CD4-positive, alpha-beta T cell treated with Interleukin-17A for 4 hours (primary cell): ENCODE results near the gene PRSS21.

Experiments
- DNase-seq: peaks from one replicate; pipeline ENCODE4 v3.0.0-alpha.2; 2020; ENCODE audit warnings: mixed read lengths

The PRSS21 gene

DNA sequence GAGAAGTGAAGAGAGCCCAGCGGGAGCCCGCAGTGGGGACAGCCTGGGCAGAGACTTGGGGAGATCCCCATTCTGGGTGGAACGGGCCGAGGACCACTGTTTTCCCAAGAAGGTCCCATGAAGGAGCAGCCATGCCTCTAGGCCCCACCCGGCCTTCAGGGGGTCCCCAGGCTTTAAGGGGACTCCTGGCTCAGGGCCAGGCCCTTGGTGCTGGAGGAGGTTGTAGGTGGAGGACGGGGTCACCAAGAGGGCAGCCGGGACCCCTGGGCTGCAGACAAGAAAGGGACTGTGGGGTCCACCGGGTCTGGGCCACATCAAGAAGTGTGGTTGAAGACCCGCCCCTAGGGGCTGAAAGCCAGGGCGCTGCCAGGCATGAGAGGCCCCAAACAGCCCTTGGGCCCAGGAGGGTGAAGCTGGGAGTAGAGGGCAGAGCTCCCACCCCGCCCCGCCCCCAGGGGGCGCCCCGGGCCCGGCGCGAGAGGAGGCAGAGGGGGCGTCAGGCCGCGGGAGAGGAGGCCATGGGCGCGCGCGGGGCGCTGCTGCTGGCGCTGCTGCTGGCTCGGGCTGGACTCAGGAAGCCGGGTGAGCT lies at the start of gene PRSS21:
TSS of gene PRSS21 (plus strand) at position 487 of the 589 bp plus-strand sequence. CDS start at position 519, 32 bp downstream.
- DNase-seq = peak; percentile 53

DNA sequence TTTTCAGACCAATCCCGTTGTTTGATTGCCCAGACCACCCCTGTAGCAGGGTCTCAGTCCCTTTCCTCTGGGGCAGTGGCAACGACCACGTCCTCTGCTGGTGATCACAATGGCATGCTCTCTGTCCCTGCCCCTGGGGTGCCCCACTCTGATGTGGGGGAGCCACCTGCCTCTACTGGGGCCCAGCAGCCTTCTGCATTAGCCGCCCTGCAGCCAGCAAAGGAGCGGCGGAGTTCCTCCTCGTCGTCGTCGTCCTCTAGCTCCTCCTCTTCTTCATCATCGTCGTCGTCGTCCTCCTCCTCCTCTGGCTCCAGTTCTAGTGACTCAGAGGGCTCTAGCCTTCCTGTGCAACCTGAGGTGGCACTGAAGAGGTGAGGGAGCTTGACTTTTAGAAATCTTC lies 49.1 kb upstream of the PRSS21 start:
- no peak for DNase-seq

DNA sequence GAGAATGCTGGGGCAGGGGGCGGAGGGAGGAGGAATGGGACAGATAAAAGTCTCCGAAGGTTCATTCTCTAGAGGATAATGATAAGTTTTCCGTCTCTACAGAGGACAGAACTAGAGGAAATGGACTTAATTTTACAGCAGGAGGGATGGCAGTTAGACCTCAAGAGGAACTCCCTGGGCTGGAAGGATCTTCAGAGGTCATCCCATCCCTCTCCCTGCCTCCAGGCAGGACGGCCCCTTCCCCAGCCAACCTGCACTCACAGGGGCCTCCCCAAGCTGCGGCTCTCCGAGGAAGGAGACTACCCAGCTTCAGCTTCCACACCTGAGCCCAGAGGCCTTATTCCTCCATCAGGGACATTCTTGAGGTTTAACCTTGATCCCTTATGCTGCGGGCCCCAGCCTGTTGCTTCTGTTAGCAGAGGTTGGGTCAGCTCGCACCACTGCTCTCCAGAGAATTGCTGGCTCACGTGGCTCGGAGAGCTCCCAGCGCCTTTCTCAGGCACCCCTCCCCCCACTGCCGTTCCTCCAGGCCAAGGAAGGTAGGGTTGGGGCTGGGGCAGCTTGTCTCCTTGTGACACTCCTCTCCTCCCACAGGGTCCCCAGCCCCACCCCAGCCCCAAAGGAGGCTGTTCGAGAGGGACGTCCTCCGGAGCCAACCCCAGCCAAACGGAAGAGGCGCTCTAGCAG lies 48.5 kb upstream of the PRSS21 start:
- no peak for DNase-seq

DNA sequence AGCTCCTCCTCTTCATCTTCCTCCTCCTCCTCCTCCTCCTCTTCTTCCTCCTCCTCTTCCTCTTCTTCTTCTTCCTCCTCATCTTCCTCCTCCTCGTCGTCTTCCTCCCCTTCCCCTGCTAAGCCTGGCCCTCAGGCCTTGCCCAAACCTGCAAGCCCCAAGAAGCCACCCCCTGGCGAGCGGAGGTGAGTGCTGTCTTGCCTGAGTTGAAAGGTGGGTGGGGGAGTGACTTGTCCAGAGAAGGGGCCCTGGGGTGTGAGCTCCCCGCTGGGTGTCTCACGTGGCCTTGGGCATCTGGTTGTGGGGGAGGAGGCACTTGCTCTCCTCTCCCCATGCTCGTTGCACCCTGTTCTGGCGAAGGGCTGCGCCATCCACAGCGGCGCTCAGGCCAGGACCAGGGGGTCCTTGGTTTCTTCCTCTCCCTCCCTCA lies 47.9 kb upstream of the PRSS21 start:
- no peak for DNase-seq

DNA sequence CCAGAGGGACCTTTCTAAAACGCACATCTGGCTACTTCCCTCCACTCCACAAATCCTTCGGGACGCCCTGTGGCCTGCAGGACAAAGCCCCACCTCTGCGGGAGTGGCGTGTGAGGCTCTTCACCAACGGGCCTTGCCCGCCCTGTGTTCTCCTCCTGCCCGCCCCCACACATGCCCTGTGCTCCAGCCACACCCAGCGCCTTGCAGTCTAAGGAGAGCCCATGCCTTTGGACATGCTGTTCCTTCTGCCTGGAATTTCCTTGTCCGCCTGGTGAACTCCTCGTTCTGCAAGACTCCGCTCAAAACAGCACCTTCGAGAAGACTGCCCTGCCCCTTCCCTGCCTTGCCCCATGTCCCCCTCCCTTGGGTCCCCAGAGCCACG lies 47.4 kb upstream of the PRSS21 start:
- no peak for DNase-seq

GRCh38 chr16:2770057-2770951 lies 46.7 kb upstream of the PRSS21 start:
- DNase-seq = no peak

DNA sequence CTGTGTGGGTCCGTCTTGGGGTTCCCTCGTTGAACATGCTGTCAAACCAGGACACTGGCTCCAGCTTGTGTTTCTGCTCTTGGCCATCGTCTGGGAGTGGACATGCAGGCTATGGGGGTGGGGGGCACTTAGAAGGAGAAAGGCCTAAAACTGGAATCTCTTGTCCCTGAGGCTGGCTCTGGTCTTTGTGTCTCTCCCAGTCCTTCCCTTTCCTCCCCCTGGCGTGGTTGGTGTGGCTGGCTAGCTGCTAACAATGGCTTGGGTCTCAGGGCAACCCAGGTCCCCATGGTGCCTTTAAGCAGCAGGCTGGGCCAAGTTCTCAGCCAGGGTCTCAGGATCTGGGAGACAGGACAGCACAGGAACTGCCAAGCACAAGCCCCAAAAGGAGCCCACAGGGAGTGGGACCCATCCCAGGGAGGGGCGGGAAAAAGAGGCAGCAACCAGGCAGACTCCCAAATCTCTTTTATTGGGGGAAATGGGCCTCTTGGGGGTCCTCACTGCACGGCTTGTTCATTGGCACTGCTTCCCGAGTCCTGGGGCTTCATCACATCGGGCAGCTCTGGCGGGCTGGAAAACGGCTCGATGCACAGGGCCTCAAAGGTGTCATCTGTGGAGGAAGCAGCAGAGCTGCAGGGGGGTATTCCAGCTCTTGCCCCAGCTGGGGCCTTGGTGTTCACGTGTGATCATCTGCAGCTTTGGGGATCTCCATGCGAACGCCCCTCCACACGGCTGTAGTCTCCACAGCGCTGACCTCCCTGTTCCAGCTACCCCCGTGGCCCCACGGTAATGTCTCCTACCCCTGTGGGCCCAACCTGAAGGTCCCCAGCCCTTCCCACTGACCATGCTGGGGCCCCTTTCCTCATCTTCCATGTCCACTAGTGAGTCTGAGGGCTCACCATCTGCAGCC lies 45.3 kb upstream of the PRSS21 start:
- DNase-seq = no peak

DNA sequence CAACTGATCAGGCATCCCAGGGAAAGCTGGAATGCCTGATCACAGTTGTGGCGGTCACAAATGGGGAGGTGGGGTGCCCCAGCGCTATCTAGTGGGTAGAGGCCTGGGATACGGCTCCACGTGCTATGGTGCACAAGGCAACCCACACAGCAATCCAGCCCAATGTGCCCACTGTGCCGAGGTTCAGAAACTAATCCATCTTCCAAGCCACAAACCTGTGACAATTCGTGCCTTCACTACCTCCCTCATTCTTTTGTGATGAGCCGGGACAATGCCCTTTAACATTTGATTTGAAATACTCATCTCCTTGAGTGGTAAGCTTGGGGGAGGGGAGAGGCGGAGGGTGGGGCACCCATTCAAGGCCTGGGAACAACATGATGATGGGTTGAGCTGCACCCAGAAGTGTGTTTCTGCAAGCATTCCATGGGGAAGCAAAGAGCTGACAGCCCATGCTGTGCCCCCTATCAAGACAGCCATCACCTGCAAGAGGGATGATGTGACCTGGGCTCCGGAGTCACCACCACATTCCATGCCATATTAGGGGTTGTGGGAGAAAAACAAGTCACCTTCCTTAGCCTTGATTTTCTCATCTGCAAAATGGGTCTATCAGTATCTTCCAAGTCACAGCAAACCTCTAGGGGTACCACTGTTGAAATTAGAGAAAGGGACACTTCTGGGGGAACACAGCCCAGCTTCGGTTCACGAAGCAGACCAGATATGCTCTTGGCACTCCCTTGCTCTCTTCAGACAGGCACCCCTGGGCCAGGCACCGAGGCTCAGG lies 43.7 kb upstream of the PRSS21 start:
- no peak for DNase-seq

DNA sequence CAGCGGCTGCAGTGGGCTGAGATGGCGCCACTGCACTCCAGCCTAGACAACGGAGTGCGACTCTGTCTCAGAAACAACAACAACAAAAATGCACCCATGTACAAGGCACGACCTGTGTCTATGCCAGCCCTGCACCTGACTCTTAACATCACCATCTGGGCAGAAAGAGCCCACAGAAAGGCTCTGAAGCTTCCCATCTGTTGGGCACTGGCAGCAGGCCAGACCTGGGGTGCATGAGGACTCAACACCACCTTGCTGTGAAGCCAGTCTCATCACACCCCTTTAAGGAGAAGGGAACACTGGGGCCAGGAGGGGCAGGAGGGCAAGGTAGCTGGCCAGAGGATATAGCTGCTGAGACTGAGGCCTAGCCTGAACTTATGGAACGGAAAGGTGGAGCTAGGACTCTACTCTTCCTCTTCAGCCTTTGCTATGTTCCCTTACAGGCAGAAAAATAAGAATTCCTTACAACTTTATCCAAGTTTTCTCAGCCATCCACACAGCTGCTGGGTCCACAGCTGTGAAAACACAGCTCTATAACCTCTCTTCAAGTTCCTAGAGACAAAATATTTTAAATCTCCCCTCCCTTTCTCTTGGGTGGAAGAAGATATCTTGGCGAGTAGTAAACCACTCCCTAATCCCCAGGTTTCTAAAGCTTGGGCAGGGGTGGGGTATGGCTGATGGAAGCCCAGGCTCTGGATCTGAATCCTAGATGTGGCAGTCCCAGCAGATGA lies 42.7 kb upstream of the PRSS21 start:
- DNase-seq = no peak

DNA sequence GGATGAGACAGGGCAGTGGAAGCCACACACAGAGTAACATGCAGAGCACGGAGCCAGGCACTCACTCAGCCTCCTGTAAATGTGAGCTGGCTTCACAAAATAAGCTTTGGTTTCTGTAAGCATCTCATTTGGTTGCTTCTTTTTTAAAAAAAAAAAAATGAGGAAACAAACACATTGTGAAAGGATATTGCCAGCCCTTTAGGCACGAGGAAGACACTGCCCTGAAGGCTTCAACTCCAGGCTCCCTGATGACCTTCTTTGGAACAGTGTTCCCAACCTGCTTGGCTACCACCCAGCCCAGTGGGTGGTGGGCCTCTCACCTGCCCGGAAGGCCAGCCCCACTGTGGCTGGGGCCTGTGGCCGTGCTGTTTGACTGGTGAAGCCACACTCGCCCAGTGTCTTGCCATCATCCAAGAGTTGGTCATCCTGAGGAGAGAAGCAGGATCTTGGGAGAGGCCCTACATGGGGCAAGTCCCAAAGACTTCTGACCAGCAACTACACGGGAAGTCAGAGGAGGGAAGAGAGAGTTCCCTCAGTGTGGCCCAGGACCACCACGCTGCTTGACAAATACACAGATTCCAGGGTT lies 41.8 kb upstream of the PRSS21 start:
- no peak for DNase-seq

- no peak for DNase-seq
These were observed 41.1 kb upstream of the PRSS21 start for GRCh38 chr16:2775765-2776499.

DNA sequence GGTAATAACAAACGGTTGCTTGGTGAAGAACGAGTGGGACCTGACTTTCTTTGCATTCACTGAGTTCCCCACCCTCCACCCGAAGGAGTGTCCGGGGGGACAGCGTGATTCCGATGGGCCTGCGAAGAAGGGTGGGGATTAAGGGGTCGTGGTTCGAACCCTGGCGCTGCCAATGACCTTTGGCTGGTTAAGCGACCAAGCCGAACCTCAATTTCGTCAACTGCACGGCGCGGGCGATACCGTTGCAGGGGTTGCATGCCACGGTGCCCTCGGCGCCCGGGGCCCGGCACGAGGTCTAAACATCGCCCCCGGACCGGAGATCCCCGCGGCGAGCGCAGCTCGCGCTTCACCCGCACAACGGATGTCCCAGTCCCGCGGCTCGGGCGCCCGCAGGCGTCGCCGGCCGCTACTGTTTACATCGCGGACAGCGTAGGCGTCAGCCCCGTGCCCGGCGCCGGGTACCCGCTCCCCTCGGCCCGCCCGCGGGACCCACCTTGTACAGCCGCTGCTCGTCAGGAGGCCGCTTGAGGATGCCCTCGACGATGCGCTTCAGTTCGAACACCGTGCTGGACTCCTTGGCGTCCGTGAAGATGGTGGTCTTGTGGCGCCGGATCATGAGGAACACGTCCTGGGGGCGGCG lies 40.4 kb upstream of the PRSS21 start:
- no peak for DNase-seq

DNA sequence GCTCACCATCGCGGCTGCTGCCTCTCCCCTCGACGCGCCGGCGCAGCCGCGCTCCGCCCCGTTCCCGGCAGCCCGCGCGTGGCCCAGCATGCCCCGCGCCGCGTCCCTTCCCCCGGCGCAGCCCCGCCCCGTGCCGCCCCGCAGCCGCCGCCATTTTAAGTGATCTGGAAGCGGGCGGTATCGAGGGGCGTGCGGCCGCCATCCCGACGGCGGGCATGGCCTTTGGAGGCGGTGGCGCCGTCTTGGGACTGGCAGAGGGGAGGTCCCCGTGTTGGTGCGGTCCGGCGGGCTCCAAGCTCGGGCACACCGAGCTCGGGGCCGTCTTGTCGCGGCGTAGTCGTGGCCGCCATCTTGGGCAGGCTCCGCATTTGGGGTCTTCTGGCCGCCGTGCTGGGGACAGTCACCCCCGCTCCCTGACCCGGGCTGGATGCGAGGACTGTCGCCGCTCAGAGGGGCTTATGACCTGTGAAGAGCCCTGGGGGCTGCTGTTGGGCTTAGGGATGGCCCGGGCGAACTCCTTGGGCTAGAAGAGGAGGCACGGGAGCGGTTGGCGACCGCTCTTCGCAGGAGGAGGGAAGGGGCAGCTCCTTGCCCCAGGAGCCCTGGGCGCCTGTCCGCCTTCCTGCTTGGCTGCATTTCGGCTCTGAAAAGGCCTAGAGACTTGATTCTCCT lies 39.7 kb upstream of the PRSS21 start, which contains the start of gene ELOB:
TSS of gene ELOB (minus strand) at position 50 of the 672 bp plus-strand sequence. CDS start at position 9, 41 bp downstream.
- peak; percentile 91 for DNase-seq

DNA sequence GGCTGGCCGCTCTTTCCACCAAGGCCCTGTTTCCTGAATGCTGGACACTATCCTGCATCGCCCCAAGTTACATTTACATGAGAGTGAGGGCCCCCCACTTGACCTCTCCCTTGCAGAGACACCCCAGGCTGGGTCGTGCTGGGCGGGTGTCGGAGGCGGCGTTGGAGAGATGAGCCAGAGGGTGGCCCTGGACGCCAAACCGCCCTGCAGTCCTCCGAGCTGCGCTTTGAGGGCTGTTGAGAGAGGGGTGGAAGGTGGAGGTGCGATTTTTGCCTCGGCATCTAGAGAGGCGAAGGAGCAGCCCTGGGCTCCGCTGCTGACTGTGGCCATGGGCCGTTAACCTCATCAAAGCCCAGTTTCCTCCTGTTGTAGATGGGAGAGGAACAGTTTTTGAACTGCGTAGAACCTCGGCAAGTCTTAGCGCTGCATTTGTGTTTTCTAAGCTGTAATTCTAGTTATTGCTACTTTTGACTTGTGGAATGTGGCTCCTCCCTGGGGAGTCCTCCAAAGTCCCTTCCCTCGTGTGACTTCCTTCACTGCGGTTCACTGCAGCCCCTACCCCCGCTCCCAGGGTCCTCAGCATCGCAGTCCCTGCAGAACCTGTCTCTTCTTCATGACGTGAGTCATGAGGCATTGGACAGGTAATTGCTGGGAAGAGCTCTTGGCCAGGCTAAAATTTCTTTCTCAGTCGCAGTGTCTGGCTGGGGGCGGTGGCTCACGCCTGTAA lies 39.0 kb upstream of the PRSS21 start:
- DNase-seq = peak; percentile 50

GRCh38 chr16:2778630-2778958 lies 38.4 kb upstream of the PRSS21 start:
- no peak for DNase-seq

DNA sequence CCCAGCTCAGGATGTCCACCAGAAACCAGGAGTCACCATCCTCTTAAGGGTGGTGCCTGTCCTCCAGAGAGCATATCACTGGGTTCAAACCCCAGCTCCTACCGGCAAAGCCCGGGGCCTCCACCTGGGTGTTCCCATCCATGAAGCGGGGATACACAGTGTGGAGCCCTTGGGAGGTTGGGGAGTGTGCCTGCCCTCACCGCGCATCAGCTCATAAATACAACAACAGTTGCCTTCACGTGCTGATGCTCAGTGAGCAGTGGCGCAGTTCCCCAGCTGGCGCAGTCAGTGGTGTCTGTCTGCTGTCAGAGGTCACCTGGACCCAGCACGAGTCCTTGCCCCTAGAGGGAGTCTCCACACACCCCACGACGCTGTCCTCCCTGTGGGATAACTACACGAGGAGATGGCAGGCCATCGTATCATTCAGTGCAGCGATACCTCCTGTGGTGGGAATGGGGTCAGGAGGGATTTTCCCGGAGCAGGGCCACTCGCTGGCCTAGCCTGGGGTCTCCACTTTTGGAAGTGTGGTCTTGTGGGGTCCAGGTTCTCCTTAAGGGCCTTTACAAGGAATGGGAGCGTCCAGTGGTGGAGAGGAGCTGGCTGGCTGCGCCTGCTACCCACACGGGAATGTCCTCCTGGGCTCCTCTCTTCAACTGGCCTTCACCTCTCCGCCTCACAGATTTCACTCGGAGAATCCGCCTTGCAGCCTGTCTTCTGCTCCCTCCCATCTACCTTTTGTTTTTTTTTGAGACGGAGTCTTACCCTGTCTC lies 37.7 kb upstream of the PRSS21 start:
- DNase-seq = no peak
